ENCODE results near the gene ARHGEF40.

ARHGEF40 gene

GRCh38 chr14:21059842-21060613 lies 10.1 kb upstream of the ARHGEF40 start:
- no peak for DNase-seq (ENCODE audit: low read depth)

GRCh38 chr14:21060614-21061346 lies 9.3 kb upstream of the ARHGEF40 start:
- no peak for DNase-seq (ENCODE audit: low read depth)

- no peak for DNase-seq (ENCODE audit: low read depth)
Observed at GRCh38 chr14:21061347-21061668, 8.8 kb upstream of the ARHGEF40 start.

DNA sequence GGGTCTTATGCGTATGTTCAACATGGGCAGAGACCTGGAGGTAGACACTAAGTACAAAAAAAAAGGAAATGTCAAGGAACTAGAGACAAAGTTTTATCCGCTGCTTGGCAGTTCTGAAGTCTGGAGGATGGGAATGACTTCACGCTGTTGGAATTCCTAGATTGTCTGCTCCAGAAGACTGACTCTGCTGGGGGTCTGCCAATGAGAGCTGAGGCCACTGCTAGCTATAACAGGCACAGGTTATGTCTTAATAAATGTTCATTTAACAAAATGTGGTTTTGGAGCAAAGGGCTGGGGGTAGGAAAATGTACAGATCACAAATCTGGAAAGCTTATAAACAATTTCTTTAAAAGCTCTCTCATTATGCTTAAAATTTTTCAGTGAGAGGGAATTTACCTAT lies 6.6 kb upstream of the ARHGEF40 start:
- peak; percentile 87 for DNase-seq (ENCODE audit: low read depth)

DNA sequence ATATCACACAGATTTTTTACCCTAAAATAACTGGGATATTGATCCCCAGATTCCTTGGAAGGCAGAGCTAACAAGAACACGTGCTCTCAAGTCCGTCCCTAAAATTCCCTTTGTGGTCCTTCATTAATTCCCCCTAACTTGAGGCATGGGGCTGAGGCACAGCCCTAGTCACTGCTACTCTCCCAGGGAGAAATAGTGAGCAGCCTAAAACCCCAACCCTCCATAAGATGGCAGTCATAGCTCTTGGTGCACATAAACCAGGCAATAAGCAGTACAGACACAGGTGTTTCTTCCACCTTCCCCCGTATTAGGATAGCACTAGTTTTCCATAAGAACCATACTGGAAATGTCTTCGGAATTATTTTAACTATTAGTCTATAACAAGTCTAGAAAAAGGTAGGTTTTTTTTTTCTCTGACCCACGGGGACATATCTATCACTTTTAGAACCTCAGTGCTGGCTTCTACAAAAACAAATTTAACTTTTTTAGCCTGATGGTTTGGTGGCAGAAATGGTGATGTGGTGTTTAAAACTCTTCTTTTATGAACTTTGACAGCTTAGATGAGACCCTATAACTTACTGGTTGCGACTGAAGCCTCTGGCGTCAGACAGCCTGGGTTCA lies 3.1 kb upstream of the ARHGEF40 start:
- no peak for DNase-seq (ENCODE audit: low read depth)

- DNase-seq (ENCODE audit: low read depth), result peak; percentile 39
Observed at GRCh38 chr14:21068521-21069387, 1.4 kb upstream of the ARHGEF40 start.

- no peak for DNase-seq (ENCODE audit: low read depth)
Observed at GRCh38 chr14:21069388-21070082, 569 bp upstream of the ARHGEF40 start.

GRCh38 chr14:21070610-21071224 lies 613 bp downstream of the ARHGEF40 start:
- DNase-seq (ENCODE audit: low read depth), result peak; percentile 41

DNA sequence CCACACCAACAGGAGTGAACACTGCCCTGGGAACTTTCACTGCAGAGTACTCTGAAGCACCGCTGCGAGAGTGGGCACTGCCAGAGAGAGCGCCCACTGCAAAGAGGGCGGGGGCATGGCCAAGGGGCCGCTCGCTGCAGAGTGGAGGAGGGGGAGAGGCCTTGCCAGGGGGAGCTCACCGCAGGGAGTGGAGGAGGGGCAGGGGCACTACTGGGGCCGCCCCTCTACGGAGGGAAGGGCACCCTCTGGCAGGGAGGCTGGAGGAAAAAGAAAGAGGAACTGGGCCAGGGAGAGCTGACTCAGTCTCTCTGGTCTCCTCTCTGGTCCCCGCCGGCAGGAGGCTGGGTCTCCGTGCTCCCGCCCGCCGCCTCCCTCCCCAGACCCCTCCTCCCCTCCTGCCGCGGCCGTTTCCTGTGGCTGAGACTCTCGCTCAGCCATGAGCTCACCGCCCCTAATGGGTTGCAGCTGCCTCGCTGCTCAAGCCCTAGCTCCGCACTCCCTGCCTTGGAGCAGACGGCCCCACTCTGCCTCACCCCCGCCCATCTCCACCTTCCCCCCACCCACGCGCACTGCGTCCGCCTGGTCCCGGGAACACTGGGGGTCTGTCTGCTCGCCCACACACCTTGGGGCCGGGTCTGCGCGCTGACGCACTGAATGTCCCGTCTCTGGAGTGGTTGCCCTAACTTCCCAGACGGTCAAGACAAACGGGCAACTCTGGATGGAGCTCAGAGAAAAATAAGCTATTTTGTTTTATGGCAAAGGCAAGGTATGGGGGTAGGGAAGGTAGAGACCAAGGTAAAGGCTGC lies 1.3 kb downstream of the ARHGEF40 start:
- peak; percentile 92 for DNase-seq (ENCODE audit: low read depth)

- peak; percentile 61 for DNase-seq (ENCODE audit: low read depth)
Observed at GRCh38 chr14:21072031-21072473, 1.9 kb downstream of the ARHGEF40 start.

DNA sequence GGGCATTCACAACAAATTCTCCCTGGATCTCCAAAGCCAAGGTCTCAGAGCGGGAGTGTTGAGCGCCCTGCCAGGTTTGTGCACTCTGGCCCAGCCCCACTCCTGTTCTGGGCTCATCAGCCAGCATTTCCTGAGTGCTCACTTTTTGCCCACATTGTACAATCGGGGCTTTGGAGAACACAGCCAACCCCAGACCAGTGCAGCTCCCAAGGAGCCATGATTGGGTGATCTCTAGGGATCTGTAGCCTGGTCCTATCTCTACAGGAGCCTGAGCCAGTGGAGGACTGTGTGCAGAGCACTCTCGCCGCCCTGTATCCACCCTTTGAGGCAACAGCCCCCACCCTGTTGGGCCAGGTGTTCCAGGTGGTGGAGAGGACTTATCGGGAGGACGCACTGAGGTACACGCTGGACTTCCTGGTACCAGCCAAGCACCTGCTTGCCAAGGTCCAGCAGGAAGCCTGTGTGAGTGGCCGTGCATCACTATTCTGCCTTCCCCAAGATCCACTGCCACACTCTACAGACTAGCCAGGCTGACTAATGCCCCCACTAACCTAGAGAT lies 2.8 kb downstream of the ARHGEF40 start:
- no peak for DNase-seq (ENCODE audit: low read depth)

DNA sequence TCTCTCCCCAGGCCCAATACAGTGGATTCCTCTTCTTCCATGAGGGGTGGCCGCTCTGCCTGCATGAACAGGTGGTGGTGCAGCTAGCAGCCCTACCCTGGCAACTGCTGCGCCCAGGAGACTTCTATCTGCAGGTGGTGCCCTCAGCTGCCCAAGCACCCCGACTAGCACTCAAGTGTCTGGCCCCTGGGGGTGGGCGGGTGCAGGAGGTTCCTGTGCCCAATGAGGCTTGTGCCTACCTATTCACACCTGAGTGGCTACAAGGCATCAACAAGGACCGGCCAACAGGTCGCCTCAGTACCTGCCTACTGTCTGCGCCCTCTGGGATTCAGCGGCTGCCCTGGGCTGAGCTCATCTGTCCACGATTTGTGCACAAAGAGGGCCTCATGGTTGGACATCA lies 3.8 kb downstream of the ARHGEF40 start:
- DNase-seq (ENCODE audit: low read depth), result no peak

DNA sequence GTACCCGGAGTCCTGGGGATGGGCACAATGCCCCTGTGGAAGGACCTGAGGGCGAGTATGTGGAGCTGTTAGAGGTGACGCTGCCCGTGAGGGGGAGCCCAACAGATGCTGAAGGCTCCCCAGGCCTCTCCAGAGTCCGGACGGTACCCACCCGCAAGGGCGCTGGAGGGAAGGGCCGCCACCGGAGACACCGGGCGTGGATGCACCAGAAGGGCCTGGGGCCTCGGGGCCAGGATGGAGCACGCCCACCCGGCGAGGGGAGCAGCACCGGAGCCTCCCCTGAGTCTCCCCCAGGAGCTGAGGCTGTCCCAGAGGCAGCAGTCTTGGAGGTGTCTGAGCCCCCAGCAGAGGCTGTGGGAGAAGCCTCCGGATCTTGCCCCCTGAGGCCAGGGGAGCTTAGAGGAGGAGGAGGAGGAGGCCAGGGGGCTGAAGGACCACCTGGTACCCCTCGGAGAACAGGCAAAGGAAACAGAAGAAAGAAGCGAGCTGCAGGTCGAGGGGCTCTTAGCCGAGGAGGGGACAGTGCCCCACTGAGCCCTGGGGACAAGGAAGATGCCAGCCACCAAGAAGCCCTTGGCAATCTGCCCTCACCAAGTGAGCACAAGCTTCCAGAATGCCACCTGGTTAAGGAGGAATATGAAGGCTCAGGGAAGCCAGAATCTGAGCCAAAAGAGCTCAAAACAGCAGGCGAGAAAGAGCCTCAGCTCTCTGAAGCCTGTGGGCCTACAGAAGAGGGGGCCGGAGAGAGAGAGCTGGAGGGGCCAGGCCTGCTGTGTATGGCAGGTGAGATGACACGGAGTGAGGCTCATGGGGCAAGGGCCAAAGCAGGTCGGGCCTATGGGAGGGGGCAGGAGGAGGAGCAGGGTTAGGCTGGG lies 4.5 kb downstream of the ARHGEF40 start:
- DNase-seq (ENCODE audit: low read depth), result no peak

GRCh38 chr14:21075719-21076437 lies 5.8 kb downstream of the ARHGEF40 start:
- DNase-seq (ENCODE audit: low read depth), result no peak

DNA sequence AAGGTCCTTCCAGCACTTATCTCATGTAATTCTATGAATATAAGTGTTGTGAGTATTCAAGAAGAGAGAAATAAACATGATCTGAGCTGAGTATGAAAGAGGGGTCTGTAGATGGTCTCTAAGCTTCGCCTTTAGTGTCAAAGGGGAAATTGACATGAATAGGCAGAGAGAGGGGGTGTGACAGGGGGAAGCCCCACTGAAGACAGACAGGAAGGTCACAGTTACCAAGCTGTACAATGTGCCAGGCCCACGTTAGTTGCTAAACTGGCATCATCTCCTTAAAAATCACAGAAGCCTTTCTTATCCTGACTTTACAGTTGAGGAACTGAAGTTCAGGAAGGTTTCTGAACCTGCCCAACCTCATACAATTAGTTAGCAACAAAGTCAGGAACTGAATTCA lies 7.6 kb downstream of the ARHGEF40 start:
- DNase-seq (ENCODE audit: low read depth), result no peak

- DNase-seq (ENCODE audit: low read depth), result no peak
Observed at GRCh38 chr14:21078287-21078686, 8.2 kb downstream of the ARHGEF40 start.

GRCh38 chr14:21078726-21079125 lies 8.6 kb downstream of the ARHGEF40 start:
- no peak for DNase-seq (ENCODE audit: low read depth)

GRCh38 chr14:21081521-21082142 lies 11.5 kb downstream of the ARHGEF40 start:
- DNase-seq (ENCODE audit: low read depth), result no peak

Data from amniotic epithelial cell (primary cell).